ENCODE data around the gene CCSAP.
"Not testable (repeated sequence)": the region's sequence is repeated elsewhere in the genome, so short reads cannot be mapped to it uniquely, and the experiment has no call there.

The CCSAP gene

DNA sequence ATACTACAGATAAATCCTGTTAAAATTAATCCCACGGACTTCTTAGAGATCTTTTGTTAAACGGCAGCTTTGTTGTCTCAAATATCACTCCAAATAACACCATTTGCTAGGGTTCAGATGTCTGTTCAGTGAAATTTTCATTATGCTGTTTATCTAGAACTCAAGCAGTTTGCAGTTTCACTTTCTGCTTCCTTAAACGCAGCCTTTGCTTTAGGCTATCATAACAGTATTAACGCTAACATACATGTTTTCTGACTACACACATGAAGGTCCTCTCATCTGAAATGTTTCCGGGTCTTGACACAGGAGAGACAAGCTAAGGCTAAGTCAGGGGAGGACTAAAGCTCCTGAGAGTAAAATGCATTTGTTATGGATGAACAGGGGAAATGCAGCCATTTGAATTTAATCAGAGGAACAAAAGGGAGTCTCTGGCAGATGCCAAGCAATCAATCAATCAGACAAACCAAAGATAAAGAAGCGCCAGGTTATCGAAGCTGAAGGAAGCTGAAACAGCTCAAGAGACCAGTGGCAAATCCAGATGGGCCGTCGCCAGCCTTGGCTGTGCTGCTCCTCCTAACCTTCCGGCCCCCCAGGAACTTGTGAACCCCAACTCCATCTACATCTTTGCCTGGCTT is 16.9 kb downstream of the CCSAP start:
- DNase-seq (ENCODE audit: low read depth) = no peak

DNA sequence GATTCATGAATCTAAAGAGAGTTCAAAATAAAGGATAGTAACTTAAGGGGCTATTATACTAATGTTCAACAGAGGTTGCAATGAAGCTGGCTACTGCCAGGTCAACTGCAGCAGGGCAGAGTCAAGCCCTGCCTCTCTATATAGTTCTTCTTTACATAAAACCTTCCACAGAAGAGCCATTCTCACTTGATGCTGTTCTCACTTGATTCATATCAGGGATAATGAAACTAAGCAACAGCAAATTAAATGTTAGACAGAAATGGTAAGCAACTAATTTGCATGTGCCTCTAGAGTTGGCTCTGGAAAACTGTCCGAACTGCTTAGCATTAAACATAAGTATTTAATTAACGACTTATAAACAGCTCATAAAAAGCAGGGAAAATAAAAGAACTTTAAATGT is 17.4 kb downstream of the CCSAP start:
- no peak for DNase-seq (ENCODE audit: low read depth)

DNA sequence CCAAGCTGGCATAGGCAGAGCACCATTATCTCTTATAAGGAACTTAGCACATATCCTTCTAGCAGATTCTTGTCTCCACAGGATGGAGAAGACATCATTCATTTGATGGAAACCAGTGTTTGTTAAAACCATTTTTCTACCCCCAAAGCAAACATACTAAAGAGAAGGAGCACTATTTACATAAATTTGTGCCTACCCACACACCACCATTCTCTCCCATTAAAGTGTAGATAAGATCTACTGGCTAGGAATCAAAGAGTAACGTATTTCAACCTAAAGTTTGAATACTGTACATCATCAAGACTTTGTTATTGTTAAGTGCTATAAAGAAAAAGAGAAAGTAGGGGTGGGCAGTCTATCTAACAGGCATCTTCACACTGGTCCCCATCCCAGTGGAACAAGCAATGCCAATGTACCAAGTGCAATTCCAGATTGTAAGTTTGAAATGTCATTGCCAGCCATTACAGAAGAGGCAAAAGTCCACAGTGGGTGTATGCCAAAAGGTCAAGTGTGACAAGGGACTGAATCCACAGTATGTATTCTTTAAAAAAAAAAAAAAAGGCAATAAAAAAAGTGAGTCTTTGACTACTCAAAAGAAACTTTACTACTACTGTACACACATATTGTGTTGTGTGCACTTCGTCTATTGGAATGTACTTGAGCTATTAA is 18.8 kb downstream of the CCSAP start:
- no peak for DNase-seq (ENCODE audit: low read depth)

DNA sequence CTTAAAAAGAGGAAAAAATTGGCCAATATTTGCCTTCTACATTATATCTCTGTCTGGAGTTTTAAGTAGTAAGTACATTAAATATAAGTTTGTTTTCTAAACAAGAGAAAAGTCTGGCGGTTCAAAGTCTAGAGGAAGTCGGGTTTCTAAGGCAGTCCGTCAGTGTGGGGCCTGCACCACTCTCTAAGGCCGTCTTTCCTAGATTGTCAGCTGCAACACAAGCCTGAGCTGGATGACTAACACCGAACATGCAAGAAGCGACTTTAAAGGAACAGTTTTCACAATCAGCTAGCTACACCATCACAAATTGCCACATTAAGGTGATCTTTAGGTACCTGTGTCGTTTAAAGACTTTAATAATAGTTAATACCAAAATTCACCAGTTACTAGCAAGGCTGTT is 19.6 kb downstream of the CCSAP start:
- no peak for DNase-seq (ENCODE audit: low read depth)

DNA sequence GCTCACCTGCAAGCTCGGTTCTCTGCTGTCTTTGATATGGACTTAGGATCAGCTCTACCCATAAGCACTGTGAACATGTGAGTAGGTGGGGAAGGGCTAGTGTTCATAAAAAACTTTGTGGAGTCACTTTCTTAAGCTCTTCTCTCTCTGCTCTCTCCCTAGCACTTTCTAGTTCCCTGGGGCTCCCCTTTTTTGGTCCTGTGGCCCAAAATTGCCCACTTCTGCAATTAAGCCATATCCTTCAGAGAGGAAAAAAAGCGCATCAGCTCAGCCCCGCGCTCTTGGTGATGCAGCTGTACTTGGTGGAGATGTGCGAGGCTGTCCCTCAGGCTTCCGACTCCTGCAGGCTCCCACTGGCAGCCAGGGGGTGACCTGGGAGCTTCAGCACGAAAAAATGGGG is 23.4 kb downstream of the CCSAP start:
- no peak for DNase-seq (ENCODE audit: low read depth)

DNA sequence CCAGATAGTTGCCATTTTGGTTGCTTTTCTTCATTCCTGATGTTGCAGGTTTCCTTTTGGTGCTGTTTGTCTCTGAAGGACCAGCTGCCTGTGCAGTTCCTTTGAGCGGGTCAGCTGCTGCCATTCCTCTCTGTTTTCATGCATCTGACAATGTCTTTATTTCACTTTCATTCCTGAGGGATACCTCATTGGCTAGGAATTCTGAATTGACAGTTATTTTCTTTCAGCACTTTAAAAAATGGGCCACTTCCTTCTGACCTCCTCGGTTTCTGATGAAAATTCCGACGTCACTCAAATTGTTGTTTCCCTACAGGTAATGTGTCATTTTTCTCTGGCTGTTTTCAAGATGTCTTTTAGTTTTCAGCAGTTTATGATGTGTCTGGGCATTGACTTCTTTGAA is 24.8 kb downstream of the CCSAP start:
- DNase-seq (ENCODE audit: low read depth) = no peak

DNA sequence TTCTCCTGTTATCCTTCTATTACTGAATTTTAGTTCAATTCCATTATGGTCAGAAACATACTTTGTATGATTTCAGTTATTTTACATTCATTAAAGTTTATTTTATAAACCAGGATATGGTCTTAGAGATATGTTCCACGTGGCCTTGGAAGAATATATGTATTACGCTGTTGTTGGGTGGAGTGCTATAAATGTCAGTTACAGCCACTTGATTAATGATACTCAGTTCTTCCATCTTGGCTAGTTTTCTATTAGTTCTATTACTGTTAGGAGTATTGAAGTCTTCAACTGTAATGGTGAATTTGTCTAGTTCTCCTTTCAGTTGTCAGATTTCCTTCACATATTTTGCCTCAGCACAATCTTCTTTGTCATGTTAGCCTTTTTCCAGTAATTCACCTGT is 26.7 kb downstream of the CCSAP start:
- no peak for DNase-seq (ENCODE audit: low read depth)

DNA sequence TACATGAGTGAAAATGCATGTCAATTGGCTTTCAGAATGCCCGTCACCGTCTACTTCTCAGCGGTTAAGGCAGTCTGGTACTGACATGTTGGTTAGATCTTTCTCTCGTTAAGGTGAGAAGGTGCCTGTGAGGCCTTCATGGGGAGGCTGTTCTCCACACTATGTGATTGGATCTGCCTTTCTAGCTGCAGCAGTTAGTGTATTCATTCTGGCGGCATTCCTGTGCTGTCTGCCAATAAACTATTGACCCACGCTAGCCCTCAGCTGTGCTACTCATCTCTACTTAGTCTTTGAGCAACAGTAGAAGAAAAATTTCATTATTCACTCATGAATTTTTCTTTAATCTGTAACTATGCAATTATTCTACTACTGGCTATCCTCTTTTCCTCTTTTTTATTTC is 32.0 kb downstream of the CCSAP start:
- no peak for DNase-seq (ENCODE audit: low read depth)

DNA sequence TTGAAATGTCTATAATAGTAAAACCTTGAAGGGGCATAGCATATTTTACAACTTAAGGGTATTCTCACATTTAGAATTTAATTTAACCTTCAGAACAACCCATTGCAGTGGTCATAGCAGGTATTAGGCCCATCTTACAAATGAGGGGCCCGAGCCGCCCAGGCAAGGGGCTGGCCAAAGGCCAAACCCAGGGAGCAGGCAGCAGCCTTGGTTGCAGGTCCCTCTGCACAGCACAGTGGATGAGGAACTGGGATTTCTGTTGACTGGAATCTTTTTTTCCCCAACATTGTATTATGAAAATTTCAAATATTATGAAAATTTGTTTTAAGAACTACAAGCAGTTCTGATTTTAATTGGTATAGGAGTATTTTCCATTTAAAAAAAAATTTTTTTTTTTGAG is 33.2 kb downstream of the CCSAP start:
- no peak for DNase-seq (ENCODE audit: low read depth)

DNA sequence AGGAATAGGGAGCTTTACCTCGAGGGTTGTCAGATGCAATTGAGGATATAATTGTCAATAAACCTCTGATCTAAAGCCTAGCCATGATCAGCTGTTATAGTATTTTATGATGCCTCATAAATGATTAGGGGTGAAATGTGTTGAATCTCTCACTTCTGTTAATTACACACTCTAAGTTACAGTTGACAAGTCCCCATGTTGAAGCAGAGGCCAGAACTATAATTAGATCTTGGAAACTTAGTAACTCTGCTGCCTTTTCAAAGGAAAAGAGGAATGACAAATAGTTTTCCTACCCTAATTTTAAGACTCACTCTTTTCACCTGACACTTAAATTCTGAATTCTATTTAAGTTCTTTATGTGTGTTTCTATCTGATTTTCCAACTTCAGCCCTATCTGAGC is 33.8 kb downstream of the CCSAP start:
- no peak for DNase-seq (ENCODE audit: low read depth)

DNA sequence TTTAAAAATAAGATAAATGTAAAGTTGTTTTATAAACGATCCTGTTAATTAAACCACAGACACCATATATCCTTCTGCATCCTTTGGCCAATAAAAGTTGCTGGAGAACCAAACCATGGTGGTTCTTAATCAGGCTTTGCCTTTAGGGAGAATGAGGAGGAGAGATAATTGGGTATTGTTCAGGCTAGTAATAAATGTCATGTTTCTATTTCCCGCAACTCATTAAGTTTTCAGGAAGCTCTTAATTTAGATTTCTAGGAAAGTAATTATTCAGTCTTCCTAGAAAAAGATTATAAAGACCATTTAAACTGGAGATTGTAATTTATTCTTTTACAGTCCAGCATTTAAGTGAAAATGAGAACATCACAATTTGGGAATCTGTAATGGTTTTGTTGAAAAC is 37.5 kb downstream of the CCSAP start:
- no peak for DNase-seq (ENCODE audit: low read depth)

DNA sequence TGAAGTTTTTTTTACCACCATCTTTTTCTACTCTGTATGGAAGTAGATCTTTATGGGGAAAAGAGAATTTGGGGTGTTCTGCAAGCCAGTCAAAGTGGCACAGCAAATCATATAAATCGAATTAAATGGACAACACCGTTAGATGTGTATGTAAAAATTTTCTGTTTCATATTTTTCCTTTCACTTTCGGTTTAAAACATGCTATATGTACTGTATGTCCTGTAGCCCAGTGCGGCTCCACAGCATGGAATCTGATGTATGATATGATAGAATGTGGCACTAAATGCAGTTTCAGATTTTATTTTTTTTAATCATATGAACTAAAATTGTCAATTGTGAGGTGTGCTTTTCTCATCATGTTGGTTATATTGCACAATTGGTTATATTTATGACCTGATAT is 39.0 kb downstream of the CCSAP start:
- no peak for DNase-seq (ENCODE audit: low read depth)

DNA sequence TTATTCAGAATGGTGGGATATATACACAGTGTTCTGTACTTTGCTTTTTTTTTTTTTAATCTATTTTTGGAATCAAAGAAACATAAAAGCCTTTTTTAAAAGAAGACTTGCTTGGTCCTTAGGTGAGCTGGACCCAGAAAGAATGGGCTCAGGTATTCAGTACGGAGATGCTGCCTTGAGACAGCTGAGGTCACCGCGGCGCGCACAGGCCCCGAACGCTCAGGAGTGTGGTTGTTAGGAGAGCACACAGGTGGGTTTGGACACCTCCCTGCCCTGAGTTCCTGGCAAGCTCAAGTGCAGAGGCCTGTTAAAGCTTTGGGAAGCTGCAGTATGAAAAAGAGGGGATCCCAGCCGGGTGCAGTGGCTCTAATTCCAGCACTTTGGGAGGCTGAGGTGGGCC is 40.1 kb downstream of the CCSAP start:
- no peak for DNase-seq (ENCODE audit: low read depth)

DNA sequence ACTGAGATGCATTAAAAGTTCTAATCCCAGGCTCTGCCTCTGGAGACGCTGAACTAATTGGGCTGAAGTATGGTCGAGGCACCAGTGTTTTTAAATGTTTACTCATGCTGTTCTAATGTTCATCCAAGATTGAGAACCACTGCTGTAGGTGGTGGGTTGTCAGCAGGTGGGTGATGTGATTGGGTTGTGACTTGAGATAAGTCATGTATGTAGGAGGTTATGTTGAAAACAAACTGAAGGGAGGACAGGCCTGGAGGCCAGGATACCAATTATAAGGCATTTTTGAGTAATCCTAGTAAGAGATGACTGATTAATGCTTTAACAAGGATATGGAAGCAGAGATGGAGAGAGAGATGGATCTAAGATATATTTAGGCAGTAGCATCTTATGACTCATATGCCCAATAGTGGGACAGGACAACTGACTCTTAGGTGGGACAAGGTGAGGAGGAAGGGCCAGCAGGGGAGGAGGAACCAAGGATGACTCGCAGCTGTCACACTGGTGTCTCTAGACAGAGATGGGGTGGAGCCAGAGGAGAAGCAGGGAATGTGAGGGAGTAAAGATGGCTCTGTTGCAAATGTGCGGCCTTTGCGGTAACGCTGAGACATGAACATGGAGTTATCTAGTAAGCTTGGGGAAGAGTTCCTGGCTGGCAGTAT is 42.6 kb downstream of the CCSAP start:
- no peak for DNase-seq (ENCODE audit: low read depth)

DNA sequence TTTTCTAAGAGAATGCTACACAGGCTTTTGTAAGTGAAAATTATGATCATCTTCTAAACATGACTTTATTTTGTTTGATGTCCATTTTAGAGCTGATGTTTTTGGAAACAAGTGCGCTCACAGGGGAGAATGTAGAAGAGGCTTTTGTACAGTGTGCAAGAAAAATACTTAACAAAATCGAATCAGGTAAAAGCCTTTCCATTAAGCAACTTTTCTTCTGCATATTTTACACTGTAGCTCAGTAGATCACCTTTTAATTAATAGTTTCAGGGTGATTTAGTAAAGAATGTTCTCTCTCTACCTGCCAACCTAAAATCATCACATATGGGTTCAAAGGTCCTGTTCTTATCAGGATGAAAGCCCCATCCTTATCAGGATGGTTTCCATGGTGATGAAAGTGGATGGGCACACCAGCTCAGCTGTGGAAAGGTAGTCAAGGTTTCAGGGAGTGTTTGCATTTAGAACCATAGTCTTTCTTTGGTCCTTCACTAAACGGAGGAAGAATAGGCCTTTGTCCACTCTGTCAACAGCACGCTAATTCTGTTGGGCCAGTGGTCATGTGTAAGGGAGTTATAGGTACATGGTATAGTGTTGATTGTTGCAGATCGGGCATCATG is 43.9 kb downstream of the CCSAP start:
- no peak for DNase-seq (ENCODE audit: low read depth)

DNA sequence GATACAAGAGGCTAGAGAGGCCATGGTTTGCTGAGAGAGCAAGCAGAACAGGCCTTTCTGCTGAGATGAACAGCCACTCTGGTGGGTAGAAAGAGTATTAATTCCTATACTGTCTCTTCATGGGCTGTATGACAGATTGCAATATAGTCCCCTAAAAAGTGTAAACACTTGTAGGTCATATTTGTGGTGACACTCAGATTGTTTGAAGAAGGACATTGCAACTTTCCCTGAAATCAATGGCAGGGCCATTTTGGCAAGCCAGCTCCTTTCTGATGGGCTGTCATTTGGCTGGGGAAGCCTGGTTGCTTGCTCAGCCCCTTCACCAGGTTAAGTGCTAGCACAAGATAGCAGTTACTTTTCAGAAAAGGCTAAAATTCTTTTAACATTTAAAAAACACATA is 44.4 kb downstream of the CCSAP start:
- no peak for DNase-seq (ENCODE audit: low read depth)

DNA sequence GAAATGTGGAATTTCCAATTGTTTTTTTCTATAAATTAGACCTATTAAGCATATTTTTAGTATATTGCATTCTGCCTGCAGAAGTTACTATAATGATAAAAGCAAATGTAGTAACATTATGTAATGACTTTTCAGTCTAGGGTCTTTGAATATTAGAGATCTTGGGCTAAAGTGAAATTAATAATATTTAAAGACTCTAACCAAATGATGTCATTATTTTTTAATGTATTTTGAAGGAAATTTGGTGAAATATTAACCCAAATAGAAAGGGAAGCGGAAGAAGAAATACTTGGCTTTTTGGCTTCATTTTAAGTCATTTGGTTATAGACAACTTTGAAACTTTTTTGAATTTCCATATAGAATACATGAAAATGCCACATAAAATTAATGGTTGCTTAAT is 45.1 kb downstream of the CCSAP start:
- no peak for DNase-seq (ENCODE audit: low read depth)

DNA sequence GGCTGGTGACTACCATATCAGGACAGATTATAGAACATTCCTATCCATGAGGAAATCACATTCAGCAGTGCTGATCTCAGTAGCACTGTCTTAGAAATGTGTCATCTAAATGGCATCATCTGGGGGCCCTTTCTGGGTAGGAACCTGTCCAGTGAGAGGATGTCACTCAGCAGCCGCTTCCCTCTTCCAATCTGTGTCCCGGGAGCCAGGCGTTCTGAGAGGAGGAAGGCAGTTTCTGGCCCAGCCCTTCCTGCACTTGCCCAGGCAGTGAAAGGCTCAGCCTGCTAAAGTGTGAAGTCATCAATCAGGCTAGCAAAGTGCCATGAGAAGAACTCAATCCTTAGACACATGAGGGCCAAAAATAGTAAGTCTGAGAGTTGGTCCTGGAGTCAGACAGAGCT is 46.3 kb downstream of the CCSAP start:
- DNase-seq (ENCODE audit: low read depth) = no peak

DNA sequence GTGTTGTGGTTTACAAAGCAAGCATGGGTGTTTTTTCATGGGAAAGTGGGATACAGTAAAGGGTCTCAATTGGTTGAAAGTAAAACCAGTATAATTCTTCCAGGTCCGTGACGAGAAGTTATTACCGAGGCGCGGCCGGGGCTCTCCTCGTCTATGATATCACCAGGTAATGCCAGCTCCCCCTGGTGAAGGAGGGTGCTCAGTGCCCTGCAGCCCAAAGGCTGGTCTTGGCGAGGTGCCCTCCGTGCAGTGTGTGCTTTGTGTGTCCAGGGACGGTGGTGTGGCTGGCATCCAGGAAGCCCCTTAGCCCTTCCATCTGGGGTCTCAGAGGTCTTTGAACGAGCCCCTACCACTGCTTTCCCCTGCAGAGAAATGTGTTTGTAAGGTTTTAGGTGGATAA is 47.1 kb downstream of the CCSAP start:
- DNase-seq (ENCODE audit: low read depth) = no peak

DNA sequence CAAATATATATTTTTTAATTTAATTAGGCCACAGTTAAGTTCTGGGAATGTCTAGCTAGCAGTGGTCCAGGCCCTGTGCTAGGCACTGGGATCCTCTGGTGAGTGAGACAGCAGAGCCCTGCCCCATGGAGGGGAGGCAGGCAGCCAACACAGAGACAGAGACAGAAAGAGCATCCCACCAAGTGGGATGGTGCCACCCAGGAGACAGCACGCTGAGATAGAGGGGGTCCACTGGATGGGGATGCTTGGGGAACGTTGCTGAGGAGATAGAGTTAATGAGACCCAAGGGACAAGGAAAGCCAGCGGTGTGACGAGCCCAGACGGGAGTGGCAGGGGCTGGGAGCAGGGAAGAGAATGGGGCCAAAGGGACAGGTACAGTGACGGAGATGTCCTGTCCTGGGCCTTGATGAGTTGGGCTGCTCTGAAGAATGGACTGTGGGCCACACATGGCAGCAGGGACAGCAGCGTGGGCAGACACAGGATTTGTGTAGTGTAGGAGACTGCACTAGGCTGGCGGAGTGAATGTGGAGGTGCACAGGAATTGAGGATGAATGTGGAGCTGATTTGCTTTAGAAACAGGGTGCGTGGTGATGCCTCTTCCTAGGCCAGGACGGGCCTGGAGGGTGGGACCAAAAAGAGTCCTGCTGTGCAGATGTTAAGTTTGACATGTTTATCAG is 49.2 kb downstream of the CCSAP start:
- no peak for DNase-seq (ENCODE audit: low read depth)

DNA sequence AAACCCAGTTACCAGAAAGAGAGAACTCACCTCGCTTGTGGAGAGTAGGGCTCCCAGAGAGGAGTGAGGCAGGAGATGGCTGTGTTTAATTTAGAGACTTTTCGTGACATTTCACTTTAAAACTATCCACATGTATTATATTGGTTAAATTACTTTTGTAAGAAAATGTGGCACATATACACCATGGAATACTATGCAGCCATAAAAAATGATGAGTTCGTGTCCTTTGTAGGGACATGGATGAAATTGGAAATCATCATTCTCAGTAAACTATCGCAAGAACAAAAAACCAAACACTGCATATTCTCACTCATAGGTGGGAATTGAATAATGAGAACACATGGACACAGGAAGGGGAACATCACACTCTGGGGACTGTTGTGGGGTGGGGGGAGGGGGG is 51.2 kb downstream of the CCSAP start:
- DNase-seq (ENCODE audit: low read depth) = not testable (repeated sequence)

DNA sequence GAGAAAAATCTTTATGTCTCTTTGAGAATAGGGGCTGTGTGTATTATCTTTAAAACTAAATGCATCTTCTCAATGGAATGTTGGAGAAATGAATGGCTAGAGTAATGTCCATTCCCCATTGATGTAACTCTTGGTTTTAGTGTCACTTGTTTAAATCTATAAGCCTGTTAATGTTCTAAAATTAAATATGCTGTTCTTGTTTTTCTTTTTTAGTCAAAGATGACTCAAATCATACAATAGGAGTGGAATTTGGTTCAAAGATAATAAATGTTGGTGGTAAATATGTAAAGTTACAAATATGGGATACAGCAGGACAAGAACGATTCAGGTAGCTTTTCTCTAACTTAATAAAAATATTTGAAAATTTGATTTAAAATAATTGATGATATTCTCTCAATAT is 54.3 kb downstream of the CCSAP start:
- no peak for DNase-seq (ENCODE audit: low read depth)

DNA sequence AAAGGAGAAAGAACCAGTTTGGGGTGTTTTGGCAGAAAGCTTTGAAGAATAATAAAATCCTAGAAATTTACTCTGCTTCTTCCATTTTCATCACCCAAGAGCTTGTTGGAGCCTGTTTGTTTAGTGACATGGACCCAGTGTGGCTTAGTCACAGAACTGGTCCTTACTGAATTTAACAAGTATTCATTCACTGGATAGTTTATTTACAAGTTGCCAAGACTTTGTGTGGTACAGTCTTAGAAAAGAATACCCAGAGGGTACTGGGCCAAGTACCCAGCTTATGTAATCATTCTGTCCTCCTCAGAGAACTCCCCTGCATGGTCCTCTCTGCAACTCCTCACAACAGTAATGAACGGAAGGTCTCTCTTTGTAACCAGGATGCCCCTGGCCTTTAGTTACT is 55.6 kb downstream of the CCSAP start:
- no peak for DNase-seq (ENCODE audit: low read depth)

Measured in stimulated activated CD8-positive, alpha-beta memory T cell treated with anti-CD3 and anti-CD28 coated beads, Interleukin-7, amount 100 ng/mL, for 24 hours (primary cell).